ENCODE measurements around the gene ANKHD1. TPM values are rescaled to one million over a fixed set of nuclear protein-coding genes. Genes with fewer than 3 reads are reported as not detected.
A peak's percentile ranks its signal among the peaks of the same experiment; 100 is the strongest.

The ANKHD1 gene
- total RNA-seq, 1 experiment from 2014 or later = 130 TPM

- CTCF ChIA-PET = no interaction called here
Measured at GRCh38 chr5:140567136-140567818, 165.6 kb downstream of the ANKHD1 start.

DNA sequence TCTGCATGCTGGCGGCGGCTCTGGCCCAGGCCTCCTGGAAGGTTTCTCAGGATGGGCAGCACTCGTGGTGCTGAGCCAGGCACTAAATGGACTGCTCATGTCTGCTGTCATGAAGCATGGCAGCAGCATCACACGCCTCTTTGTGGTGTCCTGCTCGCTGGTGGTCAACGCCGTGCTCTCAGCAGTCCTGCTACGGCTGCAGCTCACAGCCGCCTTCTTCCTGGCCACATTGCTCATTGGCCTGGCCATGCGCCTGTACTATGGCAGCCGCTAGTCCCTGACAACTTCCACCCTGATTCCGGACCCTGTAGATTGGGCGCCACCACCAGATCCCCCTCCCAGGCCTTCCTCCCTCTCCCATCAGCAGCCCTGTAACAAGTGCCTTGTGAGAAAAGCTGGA is 166.2 kb downstream of the ANKHD1 start:
- Histone ChIP-seq H3K9me3 (no peaks in the 10 kb centered on the region), H3K36me3 (ENCODE audit: control insufficient read depth, insufficient read depth, low read length) (no peaks in the 10 kb centered on the region), H3K27me3 (replicated peaks; ENCODE audit: control insufficient read depth, insufficient read depth, low read length) (no peaks in the 10 kb centered on the region), H3K4me3 (ENCODE audit: low read depth, low read length) (no peak overlapping the region), H3K4me1 (peaks cover 7% of the 10 kb centered on the region; the same call in 1 of the 2 replicates)
- POLR2A ChIA-PET = no interaction called here
- DNase-seq = no peak
- intact Hi-C loops (cut with micrococcal nuclease; ENCODE audit: unreplicated experiment) = no loop called here
- Mint-ChIP-seq H3K4me3 (ENCODE audit: unreplicated experiment) (no peak overlapping the region), H3K27me3 (ENCODE audit: insufficient read depth, unreplicated experiment) (no peaks in the 10 kb centered on the region), H3K9me3 (ENCODE audit: unreplicated experiment) (no peaks in the 10 kb centered on the region), H3K4me1 (ENCODE audit: low read depth, unreplicated experiment) (peaks cover 6% of the 10 kb centered on the region), H3K36me3 (ENCODE audit: insufficient read depth, unreplicated experiment) (peaks cover 50% of the 10 kb centered on the region), H3K27ac (ENCODE audit: unreplicated experiment) (no peak overlapping the region)
- CTCF ChIA-PET = no interaction called here
- no TSS peak for BruUV-seq (replicated peaks)
- TF ChIP-seq, protein P1, sequence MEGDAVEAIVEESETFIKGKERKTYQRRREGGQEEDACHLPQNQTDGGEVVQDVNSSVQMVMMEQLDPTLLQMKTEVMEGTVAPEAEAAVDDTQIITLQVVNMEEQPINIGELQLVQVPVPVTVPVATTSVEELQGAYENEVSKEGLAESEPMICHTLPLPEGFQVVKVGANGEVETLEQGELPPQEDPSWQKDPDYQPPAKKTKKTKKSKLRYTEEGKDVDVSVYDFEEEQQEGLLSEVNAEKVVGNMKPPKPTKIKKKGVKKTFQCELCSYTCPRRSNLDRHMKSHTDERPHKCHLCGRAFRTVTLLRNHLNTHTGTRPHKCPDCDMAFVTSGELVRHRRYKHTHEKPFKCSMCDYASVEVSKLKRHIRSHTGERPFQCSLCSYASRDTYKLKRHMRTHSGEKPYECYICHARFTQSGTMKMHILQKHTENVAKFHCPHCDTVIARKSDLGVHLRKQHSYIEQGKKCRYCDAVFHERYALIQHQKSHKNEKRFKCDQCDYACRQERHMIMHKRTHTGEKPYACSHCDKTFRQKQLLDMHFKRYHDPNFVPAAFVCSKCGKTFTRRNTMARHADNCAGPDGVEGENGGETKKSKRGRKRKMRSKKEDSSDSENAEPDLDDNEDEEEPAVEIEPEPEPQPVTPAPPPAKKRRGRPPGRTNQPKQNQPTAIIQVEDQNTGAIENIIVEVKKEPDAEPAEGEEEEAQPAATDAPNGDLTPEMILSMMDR (IDR thresholded peaks at IDR 0.05; ENCODE audit: insufficient read depth in 1 of 2, low read depth in 1 of 2, low read length in 1 of 2, severe bottlenecking in 1 of 2, unreplicated experiment in 1 of 2) = no peak

More at GRCh38 chr5:140567136-140567818, 165.6 kb downstream of the ANKHD1 start:
- H3K9me3 Mint-ChIP-seq (ENCODE audit: unreplicated experiment) = no peaks in the 10 kb centered on the region
- TF ChIP-seq, protein P1 (IDR thresholded peaks at IDR 0.05; ENCODE audit: insufficient read depth in 1 of 2, low read depth in 1 of 2, low read length in 1 of 2, severe bottlenecking in 1 of 2, unreplicated experiment in 1 of 2) = no peak
- BruUV-seq (replicated peaks) = no TSS peak
- no peaks in the 10 kb centered on the region for H3K27me3 ChIP-seq (replicated peaks; ENCODE audit: control insufficient read depth, insufficient read depth, low read length)
- peaks cover 6% of the 10 kb centered on the region for H3K4me1 Mint-ChIP-seq (ENCODE audit: low read depth, unreplicated experiment)
- H3K9me3 ChIP-seq = no peaks in the 10 kb centered on the region
- no peak overlapping the region for H3K4me3 ChIP-seq (ENCODE audit: low read depth, low read length)
- peaks cover 7% of the 10 kb centered on the region; the same call in 1 of the 2 replicates for H3K4me1 ChIP-seq
- intact Hi-C loops (cut with micrococcal nuclease; ENCODE audit: unreplicated experiment) = no loop called here
- H3K27ac Mint-ChIP-seq (ENCODE audit: unreplicated experiment) = no peak overlapping the region
- POLR2A ChIA-PET = no interaction called here
- H3K4me3 Mint-ChIP-seq (ENCODE audit: unreplicated experiment) = peak overlapping the region; percentile 48
- H3K27me3 Mint-ChIP-seq (ENCODE audit: insufficient read depth, unreplicated experiment) = no peaks in the 10 kb centered on the region
- no peaks in the 10 kb centered on the region for H3K36me3 ChIP-seq (ENCODE audit: control insufficient read depth, insufficient read depth, low read length)
- DNase-seq = no peak
- H3K36me3 Mint-ChIP-seq (ENCODE audit: insufficient read depth, unreplicated experiment) = peaks cover 50% of the 10 kb centered on the region

DNA sequence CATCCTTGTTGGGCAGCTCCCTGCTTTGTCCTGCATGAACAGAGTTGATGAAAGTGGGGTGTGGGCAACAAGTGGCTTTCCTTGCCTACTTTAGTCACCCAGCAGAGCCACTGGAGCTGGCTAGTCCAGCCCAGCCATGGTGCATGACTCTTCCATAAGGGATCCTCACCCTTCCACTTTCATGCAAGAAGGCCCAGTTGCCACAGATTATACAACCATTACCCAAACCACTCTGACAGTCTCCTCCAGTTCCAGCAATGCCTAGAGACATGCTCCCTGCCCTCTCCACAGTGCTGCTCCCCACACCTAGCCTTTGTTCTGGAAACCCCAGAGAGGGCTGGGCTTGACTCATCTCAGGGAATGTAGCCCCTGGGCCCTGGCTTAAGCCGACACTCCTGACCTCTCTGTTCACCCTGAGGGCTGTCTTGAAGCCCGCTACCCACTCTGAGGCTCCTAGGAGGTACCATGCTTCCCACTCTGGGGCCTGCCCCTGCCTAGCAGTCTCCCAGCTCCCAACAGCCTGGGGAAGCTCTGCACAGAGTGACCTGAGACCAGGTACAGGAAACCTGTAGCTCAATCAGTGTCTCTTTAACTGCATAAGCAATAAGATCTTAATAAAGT is 166.9 kb downstream of the ANKHD1 start:
- POLR2A ChIA-PET = no interaction called here
- BruUV-seq (replicated peaks) = TSS peak; percentile 1
- DNase-seq = no peak
- Mint-ChIP-seq H3K27ac (ENCODE audit: unreplicated experiment) (no peak overlapping the region), H3K36me3 (ENCODE audit: insufficient read depth, unreplicated experiment) (peaks cover 50% of the 10 kb centered on the region), H3K9me3 (ENCODE audit: unreplicated experiment) (no peaks in the 10 kb centered on the region), H3K27me3 (ENCODE audit: insufficient read depth, unreplicated experiment) (no peaks in the 10 kb centered on the region), H3K4me1 (ENCODE audit: low read depth, unreplicated experiment) (peaks cover 13% of the 10 kb centered on the region), H3K4me3 (ENCODE audit: unreplicated experiment) (no peak overlapping the region)
- TF ChIP-seq, protein P1 (IDR thresholded peaks at IDR 0.05; ENCODE audit: insufficient read depth in 1 of 2, low read depth in 1 of 2, low read length in 1 of 2, severe bottlenecking in 1 of 2, unreplicated experiment in 1 of 2) = no peak
- H3K4me3 ChIP-seq (ENCODE audit: low read depth, low read length) = no peak overlapping the region
- CTCF ChIA-PET = no interaction called here
- H3K4me1 ChIP-seq = peaks cover 1% of the 10 kb centered on the region; the same call in 1 of the 2 replicates
- H3K36me3 ChIP-seq (ENCODE audit: control insufficient read depth, insufficient read depth, low read length) = no peaks in the 10 kb centered on the region
- no peaks in the 10 kb centered on the region for H3K27me3 ChIP-seq (replicated peaks; ENCODE audit: control insufficient read depth, insufficient read depth, low read length)
- intact Hi-C loops (cut with micrococcal nuclease; ENCODE audit: unreplicated experiment) = no loop called here
- H3K9me3 ChIP-seq = no peaks in the 10 kb centered on the region
